22Rv1 (cell line): ENCODE data around the gene LSAMP.

Experiments used
- H3K27ac ChIP-seq: fragments of 450-650 bp; 2 replicates; pipeline ENCODE4 v1.5.1; 2017
- CTCF ChIP-seq: fragments of 450-650 bp; IDR thresholded peaks from 2 replicates; pipeline ENCODE4 v1.5.1; 2017; ENCODE audit warnings: mild to moderate bottlenecking
- ZFX ChIP-seq: fragments of 450-650 bp; IDR thresholded peaks from 2 replicates; pipeline ENCODE4 v1.6.1; 2017; ENCODE audit warnings: antibody characterized with exemption, borderline replicate concordance

LSAMP gene

GRCh38 chr3:116070061-116070460 lies 375.2 kb downstream of the LSAMP start:
- TF ChIP-seq ZFX = no peak
- TF ChIP-seq CTCF = no peak
- H3K27ac ChIP-seq = no peak overlapping the region

- no peak for TF ChIP-seq CTCF
- TF ChIP-seq ZFX = no peak
- H3K27ac ChIP-seq = no peak overlapping the region
Measured at GRCh38 chr3:116069024-116069423, 376.3 kb downstream of the LSAMP start.

- TF ChIP-seq ZFX = no peak
- TF ChIP-seq CTCF = no peak
- H3K27ac ChIP-seq = no peak overlapping the region
Measured at GRCh38 chr3:116067326-116067725, 378.0 kb downstream of the LSAMP start.

GRCh38 chr3:116065501-116065900 lies 379.8 kb downstream of the LSAMP start:
- no peak for TF ChIP-seq ZFX
- TF ChIP-seq CTCF = no peak
- no peak overlapping the region for H3K27ac ChIP-seq

- H3K27ac ChIP-seq = no peak overlapping the region
- TF ChIP-seq CTCF (no peak), ZFX (no peak)
Measured at GRCh38 chr3:116064646-116065045, 380.6 kb downstream of the LSAMP start.

GRCh38 chr3:116059421-116060096 lies 385.7 kb downstream of the LSAMP start:
- TF ChIP-seq CTCF (no peak), ZFX (no peak)
- no peak overlapping the region for H3K27ac ChIP-seq

GRCh38 chr3:116058844-116059243 lies 386.4 kb downstream of the LSAMP start:
- no peak overlapping the region for H3K27ac ChIP-seq
- TF ChIP-seq CTCF = no peak
- TF ChIP-seq ZFX = no peak
